Sigmoid colon (tissue), 4 donors: ENCODE measurements around the gene DDN.

ENCODE experiments used
- POLR2A ChIP-seq, 2 donors: fragments of 450-650 bp; IDR thresholded peaks; one replicate each; pipeline ENCODE4 v1.6.1; 2016; ENCODE audit warnings: antibody characterized with exemption in 2 of 2, mild to moderate bottlenecking in 2 of 2, moderate library complexity in 2 of 2
- POLR2AphosphoS5 ChIP-seq, 4 donors: sonication (generic); formaldehyde crosslinking; IDR thresholded peaks; one replicate each; pipeline ENCODE4 v1.6.1; 2017; ENCODE audit warnings: antibody characterized with exemption in 4 of 4
- TF ChIP-seq, protein P1 (sequence below), 4 experiments: fragments of 450-650 bp in 3 of 4; fragments of 200-600 bp in 1 of 4; IDR thresholded peaks; one replicate each; pipeline ENCODE4 v1.5.1; 2016 to 2019; ENCODE audit warnings: antibody characterized with exemption in 4 of 4, mild to moderate bottlenecking in 3 of 4, moderate library complexity in 2 of 4

DNA sequence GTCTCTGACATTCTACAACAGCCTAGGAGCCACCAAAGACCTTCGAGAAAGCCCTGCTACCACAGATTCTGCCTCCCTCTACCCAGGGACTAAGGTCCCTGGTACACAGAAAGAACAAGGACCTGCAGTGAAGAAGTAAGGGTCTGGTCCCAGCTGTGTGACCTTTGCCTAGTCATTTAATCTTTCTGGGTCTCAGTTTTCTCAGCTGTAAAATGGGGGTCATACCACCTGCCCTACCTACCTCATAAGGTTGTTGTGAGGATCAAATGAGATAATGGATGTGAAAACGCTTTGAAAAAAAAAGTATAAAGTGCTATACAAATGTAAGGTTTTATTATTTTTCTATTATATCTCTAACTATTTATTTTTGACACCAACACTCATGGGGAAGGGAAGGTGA is 24.6 kb upstream of the DDN start:
- TF ChIP-seq, protein P1, sequence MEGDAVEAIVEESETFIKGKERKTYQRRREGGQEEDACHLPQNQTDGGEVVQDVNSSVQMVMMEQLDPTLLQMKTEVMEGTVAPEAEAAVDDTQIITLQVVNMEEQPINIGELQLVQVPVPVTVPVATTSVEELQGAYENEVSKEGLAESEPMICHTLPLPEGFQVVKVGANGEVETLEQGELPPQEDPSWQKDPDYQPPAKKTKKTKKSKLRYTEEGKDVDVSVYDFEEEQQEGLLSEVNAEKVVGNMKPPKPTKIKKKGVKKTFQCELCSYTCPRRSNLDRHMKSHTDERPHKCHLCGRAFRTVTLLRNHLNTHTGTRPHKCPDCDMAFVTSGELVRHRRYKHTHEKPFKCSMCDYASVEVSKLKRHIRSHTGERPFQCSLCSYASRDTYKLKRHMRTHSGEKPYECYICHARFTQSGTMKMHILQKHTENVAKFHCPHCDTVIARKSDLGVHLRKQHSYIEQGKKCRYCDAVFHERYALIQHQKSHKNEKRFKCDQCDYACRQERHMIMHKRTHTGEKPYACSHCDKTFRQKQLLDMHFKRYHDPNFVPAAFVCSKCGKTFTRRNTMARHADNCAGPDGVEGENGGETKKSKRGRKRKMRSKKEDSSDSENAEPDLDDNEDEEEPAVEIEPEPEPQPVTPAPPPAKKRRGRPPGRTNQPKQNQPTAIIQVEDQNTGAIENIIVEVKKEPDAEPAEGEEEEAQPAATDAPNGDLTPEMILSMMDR (IDR thresholded peaks at IDR 0.05): no peak
- TF ChIP-seq POLR2A (IDR thresholded peaks at IDR 0.05) (no peak), POLR2AphosphoS5 (IDR thresholded peaks at IDR 0.05) (no peak)
